GM12878 (cell line): Measurements from ENCODE around the gene CCM2. TPM values are rescaled to one million over a fixed set of nuclear protein-coding genes. Genes with fewer than 3 reads are reported as not detected.

Experiments
- ATAC-seq: fragments of 200-7000 bp; cut with Tn5 transposase; 3 replicates; pipeline ENCODE4 v1.9.1; 2020; ENCODE audit warnings: mild to moderate bottlenecking, moderate library complexity
- BruUV-seq: library from RNA; stranded (reverse); fragments of 400-500 nt; replicated peaks from 2 replicates; lab custom pipeline; 2021; lab: Mats Ljungman, UMichigan
- CTCF ChIA-PET: fragments of 300-600 bp; sonication (Branson Sonifier 250); formaldehyde crosslinking; extraction: SDS; loops from one replicate; lab custom pipeline; 2021; ENCODE audit warnings: inconsistent platforms; lab: Yijun Ruan, JAX
- POLR2A ChIA-PET: fragments of 350-600 bp; formaldehyde crosslinking; extraction: SDS; loops from one replicate; lab custom pipeline; 2021; ENCODE audit warnings: inconsistent platforms; lab: Charles Lee
- RAD21 ChIA-PET: fragments of 300-600 bp; sonication (Branson Sonifier 250); formaldehyde crosslinking; loops from one replicate; lab custom pipeline; 2023; ENCODE audit warnings: antibody characterized with exemption; ENCODE audit not compliant: unreplicated experiment; lab: Charles Lee
- SMC1A ChIA-PET: fragments of 300-600 bp; sonication (Branson Sonifier 250); formaldehyde crosslinking; loops from one replicate; lab custom pipeline; 2023; ENCODE audit not compliant: unreplicated experiment, uncharacterized antibody; lab: Charles Lee
- DNase-seq: peaks from one replicate; pipeline ENCODE4 v3.0.0-alpha.2; 2011; ENCODE audit warnings: low read depth, low spot score
- FAIRE-seq: peaks from 3 replicates; lab custom pipeline; 2011; peaks lifted over from hg19 to GRCh38; lab: Jason Lieb, UNC
- H2AFZ ChIP-seq: 2 replicates; pipeline ENCODE4 v1.6.0; 2011; ENCODE audit warnings: low read depth, low read length, control low read depth; ENCODE audit not compliant: control insufficient read depth
- H3K27ac ChIP-seq: 2 replicates; pipeline ENCODE4 v1.5.1; 2011; ENCODE audit warnings: control low read depth; ENCODE audit not compliant: control insufficient read depth, insufficient read depth
- H3K27me3 ChIP-seq, 2 experiments: replicated peaks in 1 of 2; 2 replicates each; pipeline versions ENCODE4 v1.6.0 to v1.6.1; 2011; ENCODE audit warnings: low read length in 1 of 2; ENCODE audit not compliant: control insufficient read depth in 2 of 2, insufficient read depth in 2 of 2
- H3K36me3 ChIP-seq, 2 experiments: 2 replicates each; pipeline ENCODE4 v1.5.1; 2011; ENCODE audit warnings: low read length in 1 of 2; ENCODE audit not compliant: control insufficient read depth in 2 of 2, insufficient read depth in 2 of 2
- H3K4me1 ChIP-seq: 2 replicates; pipeline ENCODE4 v1.6.1; 2011; ENCODE audit warnings: mild to moderate bottlenecking, low read length, moderate library complexity, mixed read lengths; ENCODE audit not compliant: control insufficient read depth, insufficient read depth
- H3K4me2 ChIP-seq: 2 replicates; pipeline ENCODE4 v1.6.0; 2011; ENCODE audit warnings: control low read depth; ENCODE audit not compliant: control insufficient read depth, insufficient read depth
- H3K4me3 ChIP-seq: fragments of 200-600 bp; sonication (generic); 2 replicates; pipeline ENCODE4 v1.5.1; 2016
- H3K79me2 ChIP-seq: 2 replicates; pipeline ENCODE4 v1.6.0; 2011; ENCODE audit warnings: low read length; ENCODE audit not compliant: control insufficient read depth, insufficient read depth
- H3K9ac ChIP-seq: 2 replicates; pipeline ENCODE4 v1.8.0; 2011; ENCODE audit warnings: low read length, control low read depth, mixed read lengths; ENCODE audit not compliant: control insufficient read depth, insufficient read depth
- H3K9me3 ChIP-seq: replicated peaks from 3 replicates; pipeline ENCODE4 v1.5.1; 2011; ENCODE audit warnings: mild to moderate bottlenecking, low read length; ENCODE audit not compliant: control insufficient read depth, insufficient read depth
- H4K20me1 ChIP-seq: 2 replicates; pipeline ENCODE4 v1.6.0; 2011; ENCODE audit not compliant: control insufficient read depth, insufficient read depth
- NR2C2 ChIP-seq: IDR thresholded peaks from 2 replicates; pipeline ENCODE4 v1.6.1; 2011; ENCODE audit warnings: borderline replicate concordance, low read depth; ENCODE audit not compliant: control insufficient read depth, insufficient read length
- SMAD1 ChIP-seq: fragments of 450-650 bp; IDR thresholded peaks from 2 replicates; pipeline ENCODE4 v1.6.1; 2018; ENCODE audit warnings: mild to moderate bottlenecking, low read depth; ENCODE audit not compliant: partially characterized antibody
- TAF1 ChIP-seq: IDR thresholded peaks from 2 replicates; pipeline ENCODE4 v1.6.1; 2011; ENCODE audit warnings: mild to moderate bottlenecking, low read depth, low read length, borderline replicate concordance
- WGBS: methylation state at CpG from one replicate; pipeline ENCODE4 v1.1.6; 2016; ENCODE audit warnings: low lambda C conversion rate; ENCODE audit not compliant: insufficient replicate concordance, insufficient coverage; ENCODE audit errors: missing lambda C conversion rate; 5-methylcytosine and 5-hydroxymethylcytosine counted together
- in situ Hi-C: fragments of 300-500 bp; cut with MboI; formaldehyde crosslinking; loops from 9 replicates; pipeline ENCODE4 v1.14.3; 2018; ENCODE audit warnings: mixed read lengths
- intact Hi-C: fragments of 100-400 bp; cut with micrococcal nuclease; formaldehyde crosslinking; loops from one replicate; pipeline ENCODE4 v1.14.2; 2022; ENCODE audit not compliant: unreplicated experiment
- polyA plus RNA-seq, 11 experiments: library from polyadenylated mRNA; depleted of rRNA in 4 of 11; unstranded in 6 of 11; stranded (reverse) in 5 of 11; fragments of >200 nt; fragmentation: Nextera tagmentation in 4 of 11; fragmentation: Illumina TruSeq in 1 of 11; extraction: Ambion mirVana in 4 of 11; extraction: Trizol in 1 of 11; gene quantifications; 1 replicate in 1 of 11; 2 replicates in 10 of 11; pipeline versions ENCODE4 v1.2.1 to v1.2.3, GENCODE V29; 2011 to 2016; ENCODE audit warnings: inconsistent platforms in 2 of 11, missing spikeins in 2 of 11, low read depth in 1 of 11
- total RNA-seq, 4 experiments: library from RNA; depleted of rRNA in 3 of 4; stranded (reverse); fragments of >200 nt in 3 of 4; fragmentation: Illumina TruSeq in 1 of 4; extraction: Trizol in 1 of 4; gene quantifications; 2 replicates each; pipeline versions ENCODE4 v1.2.1 to v1.2.3, GENCODE V29; 2013 to 2021
- TF ChIP-seq, protein P1 (sequence below): fragments of 450-650 bp; IDR thresholded peaks from 2 replicates; pipeline ENCODE4 v1.6.1; 2016; ENCODE audit warnings: mild to moderate bottlenecking
- TF ChIP-seq, protein P2 (sequence below): fragments of 450-650 bp; formaldehyde crosslinking; IDR thresholded peaks from 2 replicates; pipeline ENCODE4 v1.4.0; 2022; ENCODE audit warnings: mild to moderate bottlenecking, moderate library complexity

Gene CCM2
- total and polyA plus RNA-seq, 10 of the 15 experiments (the other 5 are each of a cell fraction or from before 2014, with no cell fraction given) = 1.00 to 82.3 (median 48.7) TPM

DNA sequence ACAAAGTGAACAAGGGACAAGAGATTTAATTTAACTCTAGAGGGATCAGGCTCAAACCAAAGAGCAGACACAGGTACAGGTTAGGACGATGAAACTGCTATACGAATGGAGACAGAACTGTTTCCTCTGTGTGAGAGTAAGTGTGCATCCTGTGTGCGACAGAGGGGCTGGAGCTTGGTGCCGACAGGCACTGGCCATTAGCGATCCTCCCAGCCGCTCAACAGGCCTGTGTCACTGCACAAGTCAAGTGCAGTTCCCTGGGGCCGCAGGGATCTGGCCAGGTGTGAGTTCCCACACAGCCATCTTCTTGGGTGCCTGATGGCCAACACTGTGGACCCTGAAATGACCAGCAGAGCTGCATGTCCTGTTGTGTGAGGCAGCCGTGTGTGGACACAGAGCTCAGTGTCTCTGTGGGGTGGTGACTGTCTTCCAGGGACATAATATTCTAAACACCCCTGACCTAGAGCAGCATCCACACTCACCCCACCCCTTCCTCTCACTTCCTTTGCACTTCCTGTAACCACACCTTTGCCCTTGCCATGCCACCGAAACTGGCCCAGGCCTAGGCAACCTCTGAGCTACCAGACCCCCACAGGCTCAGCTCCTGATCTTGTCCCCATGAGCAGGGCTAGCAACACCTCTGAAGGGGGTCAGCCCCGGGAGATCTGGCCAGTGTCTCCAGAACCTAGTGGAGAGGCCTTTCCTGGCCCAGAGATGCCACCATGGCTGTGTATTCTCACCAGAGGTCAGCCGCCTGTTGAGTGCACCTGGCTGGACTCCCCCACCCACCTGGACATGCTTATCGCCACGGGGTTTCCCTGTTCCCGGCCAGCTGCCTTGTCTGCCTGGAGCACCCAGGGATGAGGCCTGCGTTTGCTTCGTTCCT lies 123.2 kb downstream of the CCM2 start (continued):
- no peak for TF ChIP-seq TAF1

DNA sequence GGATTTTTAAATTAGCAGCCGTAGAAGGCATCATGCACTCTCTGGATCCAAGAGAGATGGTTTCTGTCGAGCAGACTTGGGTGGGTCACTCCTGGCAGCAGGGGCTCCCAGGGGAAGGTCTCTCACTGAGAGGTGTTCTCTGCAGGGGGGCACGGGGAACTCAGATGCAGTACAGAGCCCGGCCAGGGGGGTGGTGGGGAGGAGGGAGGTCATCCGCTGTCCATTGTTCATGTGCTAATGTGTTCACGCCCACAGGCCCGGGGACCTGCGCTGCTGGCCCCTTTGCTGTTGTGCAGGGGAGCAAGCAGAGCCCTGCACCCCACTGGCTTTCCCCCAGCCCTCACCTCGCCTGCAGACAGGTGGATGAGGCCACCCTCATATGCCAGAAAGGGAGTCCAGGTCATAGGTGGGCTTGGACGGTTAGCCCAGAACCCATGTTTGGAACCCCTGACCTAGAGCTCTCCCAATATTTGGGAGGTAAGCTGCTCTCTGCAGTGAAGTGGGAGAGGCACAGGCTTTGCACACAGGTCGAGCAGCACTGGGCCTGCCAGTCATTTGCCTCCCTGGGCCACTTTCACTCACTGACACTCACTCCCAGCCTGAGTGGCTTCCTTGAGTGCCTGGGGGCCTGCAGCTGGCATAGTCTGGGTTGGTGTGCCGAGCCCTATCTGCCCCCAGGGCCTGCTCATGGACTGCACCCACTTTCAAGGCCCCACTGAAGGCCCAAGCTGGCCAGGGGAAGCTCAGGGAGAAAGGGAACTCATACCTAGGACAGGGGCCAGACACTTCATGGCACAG lies 124.1 kb downstream of the CCM2 start:
- ATAC-seq (peak; percentile 23; the same call in 2 of the 3 replicates), FAIRE-seq (no peak), DNase-seq (no peak)
- no peak overlapping the region for H3K4me2 ChIP-seq
- H4K20me1 ChIP-seq = no peaks in the 10 kb centered on the region
- SMC1A ChIA-PET = no interaction called here
- no peak overlapping the region for H3K9ac ChIP-seq
- BruUV-seq = no TSS peak
- no peaks in the 10 kb centered on the region for H3K79me2 ChIP-seq
- TF ChIP-seq SMAD1 (no peak), NR2C2 (no peak)
- TF ChIP-seq, protein P1, sequence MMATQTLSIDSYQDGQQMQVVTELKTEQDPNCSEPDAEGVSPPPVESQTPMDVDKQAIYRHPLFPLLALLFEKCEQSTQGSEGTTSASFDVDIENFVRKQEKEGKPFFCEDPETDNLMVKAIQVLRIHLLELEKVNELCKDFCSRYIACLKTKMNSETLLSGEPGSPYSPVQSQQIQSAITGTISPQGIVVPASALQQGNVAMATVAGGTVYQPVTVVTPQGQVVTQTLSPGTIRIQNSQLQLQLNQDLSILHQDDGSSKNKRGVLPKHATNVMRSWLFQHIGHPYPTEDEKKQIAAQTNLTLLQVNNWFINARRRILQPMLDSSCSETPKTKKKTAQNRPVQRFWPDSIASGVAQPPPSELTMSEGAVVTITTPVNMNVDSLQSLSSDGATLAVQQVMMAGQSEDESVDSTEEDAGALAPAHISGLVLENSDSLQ = no peak
- TF ChIP-seq, protein P2, sequence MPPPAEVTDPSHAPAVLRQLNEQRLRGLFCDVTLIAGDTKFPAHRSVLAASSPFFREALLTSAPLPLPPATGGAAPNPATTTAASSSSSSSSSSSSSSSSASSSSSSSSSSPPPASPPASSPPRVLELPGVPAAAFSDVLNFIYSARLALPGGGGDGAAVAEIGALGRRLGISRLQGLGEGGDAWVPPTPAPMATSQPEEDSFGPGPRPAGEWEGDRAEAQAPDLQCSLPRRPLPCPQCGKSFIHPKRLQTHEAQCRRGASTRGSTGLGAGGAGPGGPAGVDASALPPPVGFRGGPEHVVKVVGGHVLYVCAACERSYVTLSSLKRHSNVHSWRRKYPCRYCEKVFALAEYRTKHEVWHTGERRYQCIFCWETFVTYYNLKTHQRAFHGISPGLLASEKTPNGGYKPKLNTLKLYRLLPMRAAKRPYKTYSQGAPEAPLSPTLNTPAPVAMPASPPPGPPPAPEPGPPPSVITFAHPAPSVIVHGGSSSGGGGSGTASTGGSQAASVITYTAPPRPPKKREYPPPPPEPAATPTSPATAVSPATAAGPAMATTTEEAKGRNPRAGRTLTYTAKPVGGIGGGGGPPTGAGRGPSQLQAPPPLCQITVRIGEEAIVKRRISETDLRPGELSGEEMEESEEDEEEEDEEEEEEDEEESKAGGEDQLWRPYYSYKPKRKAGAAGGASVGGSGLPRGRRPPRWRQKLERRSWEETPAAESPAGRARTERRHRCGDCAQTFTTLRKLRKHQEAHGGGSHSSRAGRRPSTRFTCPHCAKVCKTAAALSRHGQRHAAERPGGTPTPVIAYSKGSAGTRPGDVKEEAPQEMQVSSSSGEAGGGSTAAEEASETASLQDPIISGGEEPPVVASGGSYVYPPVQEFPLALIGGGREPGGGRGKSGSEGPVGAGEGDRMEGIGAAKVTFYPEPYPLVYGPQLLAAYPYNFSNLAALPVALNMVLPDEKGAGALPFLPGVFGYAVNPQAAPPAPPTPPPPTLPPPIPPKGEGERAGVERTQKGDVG (CRISPR knock-in tag) = no peak
- H2AFZ ChIP-seq = no peak overlapping the region
- POLR2A ChIA-PET = no interaction called here
- H3K36me3 ChIP-seq = no peaks in the 10 kb centered on the region
- no peak overlapping the region for H3K4me3 ChIP-seq
- peaks cover 5% of the 10 kb centered on the region for H3K4me1 ChIP-seq
- CTCF ChIA-PET = interaction anchor here (0.6 to 2.3 kb wide), 3 partner anchors 9 to 267 kb away, joined by 3 to 9 read pairs (median 3); no protein-coding TSS in a partner anchor
- no peak overlapping the region for H3K27ac ChIP-seq
- no peaks in the 10 kb centered on the region; a peak in 1 of 4 replicates for H3K27me3 ChIP-seq
- WGBS = 54% methylated on average over 12 of the region's 12 CpGs
- in situ Hi-C loops = no loop called here
- no peaks in the 10 kb centered on the region for H3K9me3 ChIP-seq
- RAD21 ChIA-PET = interaction anchor here (1.3 kb wide), 1 partner anchor 12 kb away, joined by 4 read pairs; no protein-coding TSS in a partner anchor
- intact Hi-C loops = no loop called here
